Endodermal cell (in vitro differentiated cells): ENCODE results near the gene CCNJL. TPM values are rescaled to one million over a fixed set of nuclear protein-coding genes. Genes with fewer than 3 reads are reported as not detected.
A peak's percentile ranks its signal among the peaks of the same experiment; 100 is the strongest.

Source experiments
- DNase-seq: peaks from one replicate; pipeline ENCODE4 v3.0.0-alpha.2; 2017
- H3K27ac ChIP-seq: 2 replicates; pipeline ENCODE4 v1.5.1; 2013; ENCODE audit warnings: mild to moderate bottlenecking, low read depth, low read length, moderate library complexity
- H3K27me3 ChIP-seq: 2 replicates; pipeline ENCODE4 v1.6.1; 2013; ENCODE audit warnings: mild to moderate bottlenecking, low read length, moderate library complexity; ENCODE audit not compliant: insufficient read depth, control insufficient read depth, poor library complexity, severe bottlenecking
- H3K36me3 ChIP-seq: 2 replicates; pipeline ENCODE4 v1.7.0; 2013; ENCODE audit warnings: mild to moderate bottlenecking, low read length, moderate library complexity; ENCODE audit not compliant: control insufficient read depth, insufficient read depth
- H3K4me1 ChIP-seq: one replicate; pipeline ENCODE4 v1.7.0; 2013; ENCODE audit warnings: low read length; ENCODE audit not compliant: control insufficient read depth, insufficient read depth
- H3K4me3 ChIP-seq: 2 replicates; pipeline ENCODE4 v1.5.1; 2013; ENCODE audit warnings: mild to moderate bottlenecking, low read length, moderate library complexity
- H3K9ac ChIP-seq: 2 replicates; pipeline ENCODE4 v1.6.1; 2013; ENCODE audit warnings: mild to moderate bottlenecking, low read length, moderate library complexity; ENCODE audit not compliant: poor library complexity, severe bottlenecking; ENCODE audit errors: extremely low read depth
- H3K9me3 ChIP-seq: 2 replicates; pipeline ENCODE4 v1.6.1; 2013; ENCODE audit warnings: mild to moderate bottlenecking, low read length, moderate library complexity; ENCODE audit not compliant: control insufficient read depth
- H3K27ac Mint-ChIP-seq: 2 replicates; pipeline ENCODE4 v1.8.0; 2020; ENCODE audit warnings: mixed read lengths
- H3K27me3 Mint-ChIP-seq: 2 replicates; pipeline ENCODE4 v1.8.0; 2021; ENCODE audit warnings: mild to moderate bottlenecking, mixed read lengths; ENCODE audit not compliant: insufficient read depth
- H3K36me3 Mint-ChIP-seq: 2 replicates; pipeline ENCODE4 v1.8.0; 2020; ENCODE audit warnings: low read depth, mixed read lengths
- H3K4me1 Mint-ChIP-seq: 2 replicates; pipeline ENCODE4 v1.8.0; 2020; ENCODE audit warnings: mixed read lengths
- H3K4me3 Mint-ChIP-seq: 2 replicates; pipeline ENCODE4 v1.8.0; 2020; ENCODE audit warnings: mild to moderate bottlenecking, moderate library complexity, mixed read lengths
- H3K9me3 Mint-ChIP-seq: 2 replicates; pipeline ENCODE4 v1.8.0; 2020; ENCODE audit warnings: mild to moderate bottlenecking, mixed read lengths
- CTCF ChIP-seq: fragments of 200-600 bp; sonication (generic); conservative IDR thresholded peaks from 2 replicates; pipeline ENCODE4 v1.5.0; 2021; ENCODE audit warnings: antibody characterized with exemption, mild to moderate bottlenecking
- WGBS, 2 experiments: methylation state at CpG; one replicate each; pipeline versions ENCODE4 v1.1.5 to v1.1.7; 2013; ENCODE audit warnings: missing lambda C conversion rate in 2 of 2, mixed read lengths in 1 of 2; ENCODE audit not compliant: insufficient coverage in 1 of 2, insufficient read length in 1 of 2; 5-methylcytosine and 5-hydroxymethylcytosine counted together
- total RNA-seq, 2 donors: library from RNA; stranded (reverse); fragmentation: NEBNext Ultra II Directional in 1 of 2; extraction: Animal tissue kit (Norgen Biotek cat#: 25700) in 1 of 2; gene quantifications; 2 replicates in 1 of 2; 3 replicates in 1 of 2; pipeline ENCODE4 v1.2.1, GENCODE V29; 2021

Gene CCNJL
- total RNA-seq, 2 donors from 2014 or later, result 14.1 to 18.7 TPM

- Mint-ChIP-seq H3K36me3 (peaks cover 30% of the 10 kb centered on the region), H3K9me3 (no peaks in the 10 kb centered on the region), H3K4me1 (peaks cover 25% of the 10 kb centered on the region), H3K4me3 (no peak overlapping the region), H3K27ac (peak overlapping the region; percentile 42), H3K27me3 (no peaks in the 10 kb centered on the region)
- peak overlapping the region; percentile 20 for H3K27ac ChIP-seq
- H3K27me3 ChIP-seq, result no peaks in the 10 kb centered on the region
- no peaks in the 10 kb centered on the region for H3K36me3 ChIP-seq
- TF ChIP-seq CTCF, result no peak
- no peak overlapping the region for H3K4me3 ChIP-seq
- WGBS, 2 experiments, result 88 to 94% methylated on average over 2 to 3 of the region's 3 CpGs
- DNase-seq, result no peak
- no peak overlapping the region for H3K9ac ChIP-seq
- no peaks in the 10 kb centered on the region for H3K9me3 ChIP-seq
- H3K4me1 ChIP-seq, result no peaks in the 10 kb centered on the region
Measured at GRCh38 chr5:160272264-160272663, 40.1 kb downstream of the CCNJL start.

- DNase-seq, result no peak
- H3K4me3 Mint-ChIP-seq, result no peak overlapping the region
- WGBS, 2 experiments, result 73 to 79% methylated on average over 6 of the region's 6 CpGs
- H3K27ac Mint-ChIP-seq, result no peak overlapping the region
- H3K9me3 ChIP-seq, result no peaks in the 10 kb centered on the region
- H3K36me3 Mint-ChIP-seq, result peaks cover 28% of the 10 kb centered on the region
- no peaks in the 10 kb centered on the region for H3K27me3 Mint-ChIP-seq
- H3K4me1 Mint-ChIP-seq, result peaks cover 29% of the 10 kb centered on the region
- H3K4me1 ChIP-seq, result no peaks in the 10 kb centered on the region
- no peak overlapping the region for H3K4me3 ChIP-seq
- no peaks in the 10 kb centered on the region for H3K9me3 Mint-ChIP-seq
- no peaks in the 10 kb centered on the region for H3K36me3 ChIP-seq
- H3K27ac ChIP-seq, result no peak overlapping the region
- no peak overlapping the region for H3K9ac ChIP-seq
- no peaks in the 10 kb centered on the region for H3K27me3 ChIP-seq
- no peak for TF ChIP-seq CTCF
Measured at GRCh38 chr5:160271836-160272235, 40.5 kb downstream of the CCNJL start.

GRCh38 chr5:160271396-160271795 is 41.0 kb downstream of the CCNJL start:
- WGBS, 2 experiments, result 75 to 78% methylated on average over 8 of the region's 8 CpGs
- H3K4me3 Mint-ChIP-seq, result no peak overlapping the region
- Histone ChIP-seq H3K27ac (no peak overlapping the region), H3K9ac (no peak overlapping the region), H3K4me3 (no peak overlapping the region), H3K36me3 (no peaks in the 10 kb centered on the region), H3K4me1 (no peaks in the 10 kb centered on the region), H3K27me3 (no peaks in the 10 kb centered on the region), H3K9me3 (no peaks in the 10 kb centered on the region)
- H3K4me1 Mint-ChIP-seq, result peaks cover 33% of the 10 kb centered on the region
- peak; percentile 69 for DNase-seq
- H3K27ac Mint-ChIP-seq, result no peak overlapping the region
- H3K9me3 Mint-ChIP-seq, result no peaks in the 10 kb centered on the region
- no peak for TF ChIP-seq CTCF
- no peaks in the 10 kb centered on the region for H3K27me3 Mint-ChIP-seq
- peaks cover 24% of the 10 kb centered on the region for H3K36me3 Mint-ChIP-seq
